ENCODE data around the gene MED15. TPM values are rescaled to one million over a fixed set of nuclear protein-coding genes. Genes with fewer than 3 reads are reported as not detected.
A peak's percentile ranks its signal among the peaks of the same experiment; 100 is the strongest.

The MED15 gene
- total RNA-seq, 1 donor from 2014 or later: 111 TPM

DNA sequence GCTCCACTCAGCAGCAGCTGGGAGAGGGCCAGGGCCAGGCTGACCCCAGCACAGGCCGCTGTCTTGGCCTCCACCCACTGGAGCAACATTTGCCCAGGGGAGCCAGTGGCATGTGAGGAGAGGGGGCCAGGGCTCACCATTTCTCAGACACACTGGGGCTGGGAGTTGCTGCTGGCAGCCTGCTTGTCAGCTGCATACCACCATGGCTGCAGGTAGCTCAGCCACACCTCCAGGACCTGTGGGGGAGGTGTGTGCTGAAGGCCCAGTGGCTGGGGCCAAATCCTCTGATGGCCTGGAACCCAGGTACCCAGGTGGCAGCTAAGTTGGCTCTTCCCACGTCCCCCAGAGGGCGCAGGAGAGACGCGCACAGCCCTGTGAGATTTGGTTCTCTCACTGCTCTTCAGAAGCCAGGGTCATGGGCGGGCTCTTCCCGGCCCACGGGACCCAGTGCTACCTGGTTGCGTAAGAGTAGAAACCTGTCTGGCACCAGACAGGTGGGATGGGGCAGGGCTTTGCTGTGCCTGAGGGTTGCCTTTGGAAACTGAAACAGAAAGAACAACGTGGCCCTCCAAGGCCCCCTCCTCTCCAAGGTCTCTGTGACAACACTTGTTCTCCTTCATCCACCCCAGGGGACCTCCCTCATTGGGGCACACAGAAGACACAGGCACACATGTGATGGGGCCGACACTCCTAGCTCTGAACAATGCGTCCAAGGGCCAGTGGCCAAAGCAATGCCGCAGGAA, 98.8 kb downstream of the MED15 start:
- DNase-seq (ENCODE audit: low spot score): no peak
- Mint-ChIP-seq H3K4me3 (ENCODE audit: unreplicated experiment) (no peak overlapping the region), H3K4me1 (ENCODE audit: low read depth) (no peaks in the 10 kb centered on the region), H3K27ac (ENCODE audit: unreplicated experiment) (no peak overlapping the region), H3K9me3 (ENCODE audit: low read depth) (no peaks in the 10 kb centered on the region), H3K36me3 (ENCODE audit: low read depth) (no peaks in the 10 kb centered on the region), H3K27me3 (ENCODE audit: low read depth) (no peaks in the 10 kb centered on the region)
- TF ChIP-seq, protein P1, sequence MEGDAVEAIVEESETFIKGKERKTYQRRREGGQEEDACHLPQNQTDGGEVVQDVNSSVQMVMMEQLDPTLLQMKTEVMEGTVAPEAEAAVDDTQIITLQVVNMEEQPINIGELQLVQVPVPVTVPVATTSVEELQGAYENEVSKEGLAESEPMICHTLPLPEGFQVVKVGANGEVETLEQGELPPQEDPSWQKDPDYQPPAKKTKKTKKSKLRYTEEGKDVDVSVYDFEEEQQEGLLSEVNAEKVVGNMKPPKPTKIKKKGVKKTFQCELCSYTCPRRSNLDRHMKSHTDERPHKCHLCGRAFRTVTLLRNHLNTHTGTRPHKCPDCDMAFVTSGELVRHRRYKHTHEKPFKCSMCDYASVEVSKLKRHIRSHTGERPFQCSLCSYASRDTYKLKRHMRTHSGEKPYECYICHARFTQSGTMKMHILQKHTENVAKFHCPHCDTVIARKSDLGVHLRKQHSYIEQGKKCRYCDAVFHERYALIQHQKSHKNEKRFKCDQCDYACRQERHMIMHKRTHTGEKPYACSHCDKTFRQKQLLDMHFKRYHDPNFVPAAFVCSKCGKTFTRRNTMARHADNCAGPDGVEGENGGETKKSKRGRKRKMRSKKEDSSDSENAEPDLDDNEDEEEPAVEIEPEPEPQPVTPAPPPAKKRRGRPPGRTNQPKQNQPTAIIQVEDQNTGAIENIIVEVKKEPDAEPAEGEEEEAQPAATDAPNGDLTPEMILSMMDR (IDR thresholded peaks at IDR 0.05): peak; percentile 84

DNA sequence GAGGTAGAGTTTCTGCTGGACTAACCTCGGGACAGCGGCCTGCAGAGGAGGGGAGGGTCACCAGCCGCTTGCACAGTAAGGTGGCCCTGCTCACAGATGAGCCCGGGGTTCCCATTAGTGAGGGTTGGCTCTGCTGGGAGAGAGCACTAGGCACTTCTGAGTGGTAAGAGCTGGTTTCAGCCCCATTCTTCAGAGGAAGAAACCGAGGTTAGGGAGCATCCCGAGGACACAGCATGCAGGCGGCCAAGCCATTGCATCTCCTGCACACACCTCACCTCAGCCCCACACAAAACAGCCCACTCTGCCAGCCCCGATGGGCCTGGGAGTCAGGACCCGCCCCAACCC, 99.3 kb downstream of the MED15 start:
- H3K27me3 Mint-ChIP-seq (ENCODE audit: low read depth): no peaks in the 10 kb centered on the region
- no peaks in the 10 kb centered on the region for H3K9me3 Mint-ChIP-seq (ENCODE audit: low read depth)
- no peaks in the 10 kb centered on the region for H3K36me3 Mint-ChIP-seq (ENCODE audit: low read depth)
- no peak for DNase-seq (ENCODE audit: low spot score)
- H3K4me3 Mint-ChIP-seq (ENCODE audit: unreplicated experiment): no peak overlapping the region
- H3K27ac Mint-ChIP-seq (ENCODE audit: unreplicated experiment): no peak overlapping the region
- TF ChIP-seq, protein P1 (IDR thresholded peaks at IDR 0.05): no peak
- H3K4me1 Mint-ChIP-seq (ENCODE audit: low read depth): no peaks in the 10 kb centered on the region

DNA sequence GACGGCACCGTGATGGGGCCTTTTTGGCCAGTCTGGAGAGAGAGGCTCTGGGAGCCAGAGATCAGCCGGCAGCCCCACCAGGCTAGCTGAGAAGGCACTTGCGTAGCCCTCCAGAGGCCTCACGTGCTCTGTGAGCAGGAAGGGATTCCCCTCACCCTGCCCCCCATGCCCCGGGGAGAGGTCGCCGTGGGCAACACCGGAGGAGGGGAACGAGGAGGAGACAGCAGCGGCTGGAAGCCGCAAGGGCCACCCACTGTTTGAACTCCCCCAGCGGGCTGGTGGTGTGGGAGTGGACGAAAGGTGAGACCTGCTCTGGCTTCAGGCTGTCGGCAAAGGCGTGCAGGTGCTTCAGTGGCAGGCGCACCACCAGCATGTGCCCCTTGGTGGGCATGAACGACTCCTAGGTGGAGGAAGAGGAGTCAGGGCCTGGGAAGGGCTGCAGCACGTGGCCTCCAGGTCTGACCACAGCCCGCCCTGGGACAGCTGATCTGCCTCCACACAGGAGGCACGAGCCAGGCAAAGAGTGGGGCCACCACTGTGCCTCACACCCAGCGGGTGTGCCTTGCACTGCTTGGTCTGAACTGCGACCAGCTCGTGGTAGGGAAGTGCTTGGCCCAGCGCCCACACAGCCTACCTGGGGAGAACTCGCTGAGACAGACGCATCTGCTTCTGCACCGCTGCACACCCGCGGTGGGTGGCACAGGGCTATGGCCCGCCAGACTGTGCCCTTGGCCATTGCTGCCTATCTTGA, 99.9 kb downstream of the MED15 start:
- peak; percentile 92 for DNase-seq (ENCODE audit: low spot score)

DNA sequence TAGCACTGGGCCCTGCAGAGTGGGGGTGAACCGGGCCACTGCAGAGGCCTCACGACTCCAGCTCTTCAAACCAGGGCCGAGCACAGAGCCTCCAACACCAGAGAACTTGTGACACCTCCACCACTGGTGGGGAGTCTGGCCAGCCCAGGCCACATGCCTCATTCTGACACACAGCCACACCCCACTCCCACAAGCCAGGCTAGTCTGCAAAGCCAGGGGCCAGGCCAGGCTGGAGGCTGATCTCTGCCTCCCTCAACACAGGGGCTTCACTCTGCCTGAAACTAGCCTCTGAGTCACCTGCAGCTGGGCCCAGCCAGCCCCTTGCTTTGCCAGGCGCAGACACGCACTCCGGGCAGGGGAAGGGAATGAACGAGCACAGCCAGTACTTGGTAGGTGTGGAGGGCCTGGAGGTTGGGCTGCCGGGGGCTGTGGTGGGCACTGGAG, 102.9 kb downstream of the MED15 start:
- Mint-ChIP-seq H3K4me3 (ENCODE audit: unreplicated experiment) (no peak overlapping the region), H3K27me3 (ENCODE audit: low read depth) (peaks cover 1% of the 10 kb centered on the region)

More for the DNA sequence above, 99.9 kb downstream of the MED15 start:
- no peaks in the 10 kb centered on the region for H3K36me3 Mint-ChIP-seq (ENCODE audit: low read depth)
- no peaks in the 10 kb centered on the region for H3K9me3 Mint-ChIP-seq (ENCODE audit: low read depth)
- H3K4me3 Mint-ChIP-seq (ENCODE audit: unreplicated experiment): no peak overlapping the region
- TF ChIP-seq, protein P1 (IDR thresholded peaks at IDR 0.05): no peak
- no peak overlapping the region for H3K27ac Mint-ChIP-seq (ENCODE audit: unreplicated experiment)
- H3K4me1 Mint-ChIP-seq (ENCODE audit: low read depth): no peaks in the 10 kb centered on the region
- H3K27me3 Mint-ChIP-seq (ENCODE audit: low read depth): no peaks in the 10 kb centered on the region

DNA sequence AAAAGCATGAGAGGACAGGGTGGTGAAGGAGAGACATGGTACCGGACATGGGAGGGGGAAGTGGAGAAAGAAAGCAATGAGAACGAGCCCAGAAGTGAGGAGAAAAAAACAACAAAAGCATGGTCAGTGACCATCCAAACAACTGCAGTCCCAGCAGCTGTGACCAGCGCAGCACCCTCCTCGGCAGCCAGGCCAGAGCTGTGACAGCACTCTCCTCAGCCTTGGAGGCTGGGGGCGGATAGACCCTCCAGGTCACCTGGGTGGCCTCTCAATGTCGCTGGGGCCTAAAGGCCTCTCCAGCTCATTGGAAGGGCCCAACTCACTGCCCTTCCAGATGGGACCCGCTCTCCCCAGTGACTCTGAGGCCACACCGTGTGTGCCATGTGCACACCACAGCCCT, 103.3 kb downstream of the MED15 start:
- TF ChIP-seq, protein P1 (IDR thresholded peaks at IDR 0.05): no peak
- Mint-ChIP-seq H3K27me3 (ENCODE audit: low read depth) (peaks cover 1% of the 10 kb centered on the region), H3K4me1 (ENCODE audit: low read depth) (no peaks in the 10 kb centered on the region), H3K36me3 (ENCODE audit: low read depth) (no peaks in the 10 kb centered on the region), H3K4me3 (ENCODE audit: unreplicated experiment) (no peak overlapping the region), H3K9me3 (ENCODE audit: low read depth) (no peaks in the 10 kb centered on the region), H3K27ac (ENCODE audit: unreplicated experiment) (no peak overlapping the region)
- no peak for DNase-seq (ENCODE audit: low spot score)

More for the DNA sequence above, 102.9 kb downstream of the MED15 start:
- no peaks in the 10 kb centered on the region for H3K9me3 Mint-ChIP-seq (ENCODE audit: low read depth)
- TF ChIP-seq, protein P1 (IDR thresholded peaks at IDR 0.05): no peak
- peak; percentile 79 for DNase-seq (ENCODE audit: low spot score)
- H3K36me3 Mint-ChIP-seq (ENCODE audit: low read depth): no peaks in the 10 kb centered on the region
- no peaks in the 10 kb centered on the region for H3K4me1 Mint-ChIP-seq (ENCODE audit: low read depth)
- no peak overlapping the region for H3K27ac Mint-ChIP-seq (ENCODE audit: unreplicated experiment)
